Measurements from ENCODE around the gene RPLP2. TPM values are rescaled to one million over a fixed set of nuclear protein-coding genes. Genes with fewer than 3 reads are reported as not detected.

Gene RPLP2
- polyA plus RNA-seq, 1 donor (not counting 4 experiments of a cell fraction or from before 2014, with no cell fraction given), result 632 TPM

DNA sequence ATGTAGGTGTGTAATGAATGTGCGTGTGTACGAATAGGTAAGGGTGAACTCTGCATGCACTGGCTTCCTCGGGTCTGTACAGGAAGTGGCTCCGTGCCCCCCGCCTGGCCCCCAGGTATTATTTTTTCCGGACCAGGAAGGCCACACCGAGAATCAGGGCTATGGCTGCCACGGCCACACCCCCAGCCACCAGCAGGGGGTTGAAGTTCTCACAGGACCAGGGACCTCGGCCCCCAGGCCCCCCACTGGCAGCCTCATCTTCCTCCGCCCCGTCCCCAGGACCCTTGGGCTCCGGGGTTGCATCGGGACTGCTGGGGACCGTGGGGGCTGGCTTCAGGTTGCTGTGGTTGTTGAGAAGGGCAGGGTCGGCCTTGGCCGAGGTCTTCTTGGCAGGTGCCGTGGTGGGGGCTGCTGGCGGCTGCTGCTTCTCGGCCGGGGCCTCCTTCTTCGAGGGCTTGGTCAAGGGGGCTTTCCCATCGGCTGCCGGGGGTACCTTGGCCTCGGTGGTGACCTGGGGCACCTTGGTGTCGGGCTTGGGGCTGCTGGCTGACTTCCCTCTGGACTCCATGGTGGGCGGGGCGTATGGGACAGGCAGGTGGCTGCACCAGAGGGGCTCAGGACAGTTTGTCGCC is 21.6 kb upstream of the RPLP2 start:
- no peak for FAIRE-seq
- Histone ChIP-seq H3K4me2 (ENCODE audit: control insufficient read depth, extremely low read depth, insufficient read depth, low read depth, low read length) (no peak overlapping the region), H3K27ac (ENCODE audit: control insufficient read depth, insufficient read depth, low read length) (no peak overlapping the region), H2AFZ (ENCODE audit: control insufficient read depth, low read length) (no peak overlapping the region), H3K4me1 (ENCODE audit: control insufficient read depth, extremely low read depth, insufficient read depth, low read length) (peaks cover 6% of the 10 kb centered on the region), H3K36me3 (ENCODE audit: control insufficient read depth in 2 of 2, extremely low read depth in 1 of 2, insufficient read depth in 2 of 2, low read length in 2 of 2) (peaks cover 2 to 4% of the 10 kb centered on the region in 2 experiments), H3K27me3 (ENCODE audit: control insufficient read depth, extremely low read depth, insufficient read depth, low read length) (peaks cover 8% of the 10 kb centered on the region), H3K9ac (ENCODE audit: control insufficient read depth, extremely low read depth, insufficient read depth, low read length) (no peak overlapping the region), H3K9me3 (ENCODE audit: control insufficient read depth, low read depth, low read length) (no peaks in the 10 kb centered on the region), H3K9me1 (ENCODE audit: control insufficient read depth, extremely low read depth, insufficient read depth, low read length) (no peaks in the 10 kb centered on the region), H4K20me1 (ENCODE audit: control insufficient read depth, extremely low read depth, insufficient read depth, low read length) (no peaks in the 10 kb centered on the region), H3K79me2 (ENCODE audit: control insufficient read depth, insufficient read depth, low read length) (no peaks in the 10 kb centered on the region), H3K4me3 (ENCODE audit: control insufficient read depth in 2 of 3, extremely low read depth in 1 of 3, insufficient read depth in 2 of 3, low read depth in 1 of 3, low read length in 3 of 3) (no peak overlapping the region)
- no peak for DNase-seq (ENCODE audit: low read depth, low spot score)
- TF ChIP-seq, protein P1, sequence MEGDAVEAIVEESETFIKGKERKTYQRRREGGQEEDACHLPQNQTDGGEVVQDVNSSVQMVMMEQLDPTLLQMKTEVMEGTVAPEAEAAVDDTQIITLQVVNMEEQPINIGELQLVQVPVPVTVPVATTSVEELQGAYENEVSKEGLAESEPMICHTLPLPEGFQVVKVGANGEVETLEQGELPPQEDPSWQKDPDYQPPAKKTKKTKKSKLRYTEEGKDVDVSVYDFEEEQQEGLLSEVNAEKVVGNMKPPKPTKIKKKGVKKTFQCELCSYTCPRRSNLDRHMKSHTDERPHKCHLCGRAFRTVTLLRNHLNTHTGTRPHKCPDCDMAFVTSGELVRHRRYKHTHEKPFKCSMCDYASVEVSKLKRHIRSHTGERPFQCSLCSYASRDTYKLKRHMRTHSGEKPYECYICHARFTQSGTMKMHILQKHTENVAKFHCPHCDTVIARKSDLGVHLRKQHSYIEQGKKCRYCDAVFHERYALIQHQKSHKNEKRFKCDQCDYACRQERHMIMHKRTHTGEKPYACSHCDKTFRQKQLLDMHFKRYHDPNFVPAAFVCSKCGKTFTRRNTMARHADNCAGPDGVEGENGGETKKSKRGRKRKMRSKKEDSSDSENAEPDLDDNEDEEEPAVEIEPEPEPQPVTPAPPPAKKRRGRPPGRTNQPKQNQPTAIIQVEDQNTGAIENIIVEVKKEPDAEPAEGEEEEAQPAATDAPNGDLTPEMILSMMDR (optimal IDR thresholded peaks at IDR 0.05 in 1 of 3, IDR thresholded peaks at IDR 0.05 in 1 of 3, conservative IDR thresholded peaks at IDR 0.05 in 1 of 3; ENCODE audit: extremely low read depth in 1 of 3, insufficient read depth in 2 of 3, low read length in 3 of 3), result no peak
- dilution Hi-C loops (cut with MboI; ENCODE audit: extremely low pct_ligation_motif_present, low sequenced_read_pairs), result no loop called here

DNA sequence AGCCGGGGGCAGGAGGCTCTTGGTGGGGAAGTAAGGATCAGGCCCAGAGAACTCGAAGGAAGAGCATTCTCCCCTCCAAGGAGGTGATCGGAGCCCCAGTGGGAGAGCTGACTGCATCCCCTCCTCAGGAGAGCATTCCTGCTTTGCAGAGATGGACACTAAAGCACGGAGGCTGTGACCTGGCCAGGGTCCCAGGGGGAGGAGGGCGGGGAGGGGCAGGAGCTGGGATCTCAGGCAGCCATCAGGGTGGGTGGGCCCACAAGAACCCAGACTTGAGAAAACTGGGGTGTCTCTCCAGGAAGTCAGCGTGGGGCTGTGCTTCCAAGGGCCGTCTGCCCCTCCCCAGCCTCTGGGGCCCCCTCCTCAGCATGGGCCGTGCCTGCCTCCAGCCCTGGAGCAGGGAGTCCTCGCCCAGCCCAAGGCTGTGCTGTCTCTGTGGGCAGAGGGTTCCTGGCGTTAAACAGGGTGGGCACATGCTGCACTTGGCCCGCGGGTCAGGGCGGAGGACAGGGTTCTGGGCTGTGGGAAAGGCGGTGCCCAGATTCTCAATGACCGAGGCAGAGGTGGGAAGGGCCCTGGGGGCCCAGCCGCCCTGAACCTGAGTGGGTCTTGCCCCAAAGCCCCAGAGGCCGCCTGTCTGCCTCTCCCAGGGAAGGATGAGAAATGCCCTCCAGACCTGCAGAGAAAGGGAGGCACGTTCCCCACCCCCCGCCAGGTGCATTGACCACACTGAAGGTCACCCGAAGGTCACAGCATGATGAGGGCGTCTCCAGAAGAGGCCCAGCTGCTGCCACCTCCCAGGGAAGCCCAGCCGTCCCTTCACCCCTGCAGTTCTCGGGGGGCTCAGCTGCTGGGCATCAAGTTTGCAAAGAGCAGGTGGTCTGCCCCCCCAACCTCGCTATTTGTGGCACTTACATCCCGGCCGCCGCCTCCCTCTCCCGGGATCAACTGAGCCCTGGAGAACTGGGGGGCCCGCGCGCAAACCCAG is 20.5 kb upstream of the RPLP2 start:
- dilution Hi-C loops (cut with MboI; ENCODE audit: extremely low pct_ligation_motif_present, low sequenced_read_pairs), result no loop called here
- no peaks in the 10 kb centered on the region for H3K79me2 ChIP-seq (ENCODE audit: control insufficient read depth, insufficient read depth, low read length)
- no peaks in the 10 kb centered on the region for H4K20me1 ChIP-seq (ENCODE audit: control insufficient read depth, extremely low read depth, insufficient read depth, low read length)
- H3K27me3 ChIP-seq (ENCODE audit: control insufficient read depth, extremely low read depth, insufficient read depth, low read length), result peaks cover 8% of the 10 kb centered on the region
- no peak overlapping the region for H3K4me2 ChIP-seq (ENCODE audit: control insufficient read depth, extremely low read depth, insufficient read depth, low read depth, low read length)
- H3K9me3 ChIP-seq (ENCODE audit: control insufficient read depth, low read depth, low read length), result no peaks in the 10 kb centered on the region
- H3K4me3 ChIP-seq (ENCODE audit: control insufficient read depth in 2 of 3, extremely low read depth in 1 of 3, insufficient read depth in 2 of 3, low read depth in 1 of 3, low read length in 3 of 3), result no peak overlapping the region
- peaks cover 7 to 8% of the 10 kb centered on the region in 2 experiments for H3K36me3 ChIP-seq (ENCODE audit: control insufficient read depth in 2 of 2, extremely low read depth in 1 of 2, insufficient read depth in 2 of 2, low read length in 2 of 2)
- no peak overlapping the region for H3K9ac ChIP-seq (ENCODE audit: control insufficient read depth, extremely low read depth, insufficient read depth, low read length)
- no peak overlapping the region for H3K27ac ChIP-seq (ENCODE audit: control insufficient read depth, insufficient read depth, low read length)
- TF ChIP-seq, protein P1 (optimal IDR thresholded peaks at IDR 0.05 in 1 of 3, IDR thresholded peaks at IDR 0.05 in 1 of 3, conservative IDR thresholded peaks at IDR 0.05 in 1 of 3; ENCODE audit: extremely low read depth in 1 of 3, insufficient read depth in 2 of 3, low read length in 3 of 3), result no peak
- TF ChIP-seq EZH2 (IDR thresholded peaks at IDR 0.05; ENCODE audit: low read length), result no peak
- no peaks in the 10 kb centered on the region for H3K4me1 ChIP-seq (ENCODE audit: control insufficient read depth, extremely low read depth, insufficient read depth, low read length)
- no peaks in the 10 kb centered on the region for H3K9me1 ChIP-seq (ENCODE audit: control insufficient read depth, extremely low read depth, insufficient read depth, low read length)
- DNase-seq (ENCODE audit: low read depth, low spot score) (no peak), FAIRE-seq (no peak)
- no peak overlapping the region for H2AFZ ChIP-seq (ENCODE audit: control insufficient read depth, low read length)
